GM12878 (cell line): ENCODE data around the gene FAM222A. TPM values are rescaled to one million over a fixed set of nuclear protein-coding genes. Genes with fewer than 3 reads are reported as not detected.

Experiments used
- ATAC-seq: fragments of 200-7000 bp; cut with Tn5 transposase; 3 replicates; pipeline ENCODE4 v1.9.1; 2020; ENCODE audit warnings: mild to moderate bottlenecking, moderate library complexity
- BruUV-seq: library from RNA; stranded (reverse); fragments of 400-500 nt; replicated peaks from 2 replicates; lab custom pipeline; 2021; lab: Mats Ljungman, UMichigan
- CTCF ChIA-PET: fragments of 300-600 bp; sonication (Branson Sonifier 250); formaldehyde crosslinking; extraction: SDS; loops from one replicate; lab custom pipeline; 2021; ENCODE audit warnings: inconsistent platforms; lab: Yijun Ruan, JAX
- POLR2A ChIA-PET: fragments of 350-600 bp; formaldehyde crosslinking; extraction: SDS; loops from one replicate; lab custom pipeline; 2021; ENCODE audit warnings: inconsistent platforms; lab: Charles Lee
- RAD21 ChIA-PET: fragments of 300-600 bp; sonication (Branson Sonifier 250); formaldehyde crosslinking; loops from one replicate; lab custom pipeline; 2023; ENCODE audit warnings: antibody characterized with exemption; ENCODE audit not compliant: unreplicated experiment; lab: Charles Lee
- SMC1A ChIA-PET: fragments of 300-600 bp; sonication (Branson Sonifier 250); formaldehyde crosslinking; loops from one replicate; lab custom pipeline; 2023; ENCODE audit not compliant: unreplicated experiment, uncharacterized antibody; lab: Charles Lee
- DNase-seq: peaks from one replicate; pipeline ENCODE4 v3.0.0-alpha.2; 2011; ENCODE audit warnings: low read depth, low spot score
- FAIRE-seq: peaks from 3 replicates; lab custom pipeline; 2011; peaks lifted over from hg19 to GRCh38; lab: Jason Lieb, UNC
- H2AFZ ChIP-seq: 2 replicates; pipeline ENCODE4 v1.6.0; 2011; ENCODE audit warnings: low read depth, low read length, control low read depth; ENCODE audit not compliant: control insufficient read depth
- H3K27ac ChIP-seq: 2 replicates; pipeline ENCODE4 v1.5.1; 2011; ENCODE audit warnings: control low read depth; ENCODE audit not compliant: control insufficient read depth, insufficient read depth
- H3K27me3 ChIP-seq, 2 experiments: replicated peaks in 1 of 2; 2 replicates each; pipeline versions ENCODE4 v1.6.0 to v1.6.1; 2011; ENCODE audit warnings: low read length in 1 of 2; ENCODE audit not compliant: control insufficient read depth in 2 of 2, insufficient read depth in 2 of 2
- H3K36me3 ChIP-seq, 2 experiments: 2 replicates each; pipeline ENCODE4 v1.5.1; 2011; ENCODE audit warnings: low read length in 1 of 2; ENCODE audit not compliant: control insufficient read depth in 2 of 2, insufficient read depth in 2 of 2
- H3K4me1 ChIP-seq: 2 replicates; pipeline ENCODE4 v1.6.1; 2011; ENCODE audit warnings: mild to moderate bottlenecking, low read length, moderate library complexity, mixed read lengths; ENCODE audit not compliant: control insufficient read depth, insufficient read depth
- H3K4me2 ChIP-seq: 2 replicates; pipeline ENCODE4 v1.6.0; 2011; ENCODE audit warnings: control low read depth; ENCODE audit not compliant: control insufficient read depth, insufficient read depth
- H3K4me3 ChIP-seq: fragments of 200-600 bp; sonication (generic); 2 replicates; pipeline ENCODE4 v1.5.1; 2016
- H3K79me2 ChIP-seq: 2 replicates; pipeline ENCODE4 v1.6.0; 2011; ENCODE audit warnings: low read length; ENCODE audit not compliant: control insufficient read depth, insufficient read depth
- H3K9ac ChIP-seq: 2 replicates; pipeline ENCODE4 v1.8.0; 2011; ENCODE audit warnings: low read length, control low read depth, mixed read lengths; ENCODE audit not compliant: control insufficient read depth, insufficient read depth
- H3K9me3 ChIP-seq: replicated peaks from 3 replicates; pipeline ENCODE4 v1.5.1; 2011; ENCODE audit warnings: mild to moderate bottlenecking, low read length; ENCODE audit not compliant: control insufficient read depth, insufficient read depth
- H4K20me1 ChIP-seq: 2 replicates; pipeline ENCODE4 v1.6.0; 2011; ENCODE audit not compliant: control insufficient read depth, insufficient read depth
- BACH1 ChIP-seq: fragments of 450-650 bp; IDR thresholded peaks from 2 replicates; pipeline ENCODE4 v1.6.1; 2017; ENCODE audit warnings: mild to moderate bottlenecking, borderline replicate concordance
- BRCA1 ChIP-seq: IDR thresholded peaks from 2 replicates; pipeline ENCODE4 v1.6.1; 2011; ENCODE audit warnings: low read depth, low read length, improper control_type of control experiment
- HDAC6 ChIP-seq: fragments of 200-600 bp; sonication (generic); IDR thresholded peaks from one replicate; pipeline ENCODE4 v1.8.0; 2017; ENCODE audit warnings: antibody characterized with exemption; ENCODE audit not compliant: unreplicated experiment
- HDGF ChIP-seq: fragments of 450-650 bp; IDR thresholded peaks from 2 replicates; pipeline ENCODE4 v1.6.1; 2016; ENCODE audit warnings: antibody characterized with exemption
- JUND ChIP-seq: IDR thresholded peaks from 2 replicates; pipeline ENCODE4 v1.6.1; 2012; ENCODE audit warnings: low read depth, mild to moderate bottlenecking, low read length, improper control_type of control experiment, moderate library complexity
- KAT2A ChIP-seq: conservative IDR thresholded peaks from 2 replicates; pipeline ENCODE4 v1.6.1; 2011; ENCODE audit warnings: low read depth, low read length; ENCODE audit not compliant: control insufficient read depth
- LARP7 ChIP-seq: fragments of 450-650 bp; IDR thresholded peaks from 2 replicates; pipeline ENCODE4 v1.6.1; 2017; ENCODE audit warnings: mild to moderate bottlenecking
- RUNX3 ChIP-seq: IDR thresholded peaks from 2 replicates; pipeline ENCODE4 v1.6.1; 2012; ENCODE audit warnings: low read length, inconsistent platforms
- TBL1XR1 ChIP-seq: IDR thresholded peaks from 2 replicates; pipeline ENCODE4 v1.6.1; 2012; ENCODE audit warnings: low read depth, low read length, improper control_type of control experiment
- ZSCAN29 ChIP-seq: fragments of 450-650 bp; IDR thresholded peaks from 2 replicates; pipeline ENCODE4 v1.6.1; 2017; ENCODE audit warnings: mild to moderate bottlenecking, moderate library complexity
- WGBS: methylation state at CpG from one replicate; pipeline ENCODE4 v1.1.6; 2016; ENCODE audit warnings: low lambda C conversion rate; ENCODE audit not compliant: insufficient replicate concordance, insufficient coverage; ENCODE audit errors: missing lambda C conversion rate; 5-methylcytosine and 5-hydroxymethylcytosine counted together
- in situ Hi-C: fragments of 300-500 bp; cut with MboI; formaldehyde crosslinking; loops from 9 replicates; pipeline ENCODE4 v1.14.3; 2018; ENCODE audit warnings: mixed read lengths
- intact Hi-C: fragments of 100-400 bp; cut with micrococcal nuclease; formaldehyde crosslinking; loops from one replicate; pipeline ENCODE4 v1.14.2; 2022; ENCODE audit not compliant: unreplicated experiment
- polyA plus RNA-seq, 11 experiments: library from polyadenylated mRNA; depleted of rRNA in 4 of 11; unstranded in 6 of 11; stranded (reverse) in 5 of 11; fragments of >200 nt; fragmentation: Nextera tagmentation in 4 of 11; fragmentation: Illumina TruSeq in 1 of 11; extraction: Ambion mirVana in 4 of 11; extraction: Trizol in 1 of 11; gene quantifications; 1 replicate in 1 of 11; 2 replicates in 10 of 11; pipeline versions ENCODE4 v1.2.1 to v1.2.3, GENCODE V29; 2011 to 2016; ENCODE audit warnings: inconsistent platforms in 2 of 11, missing spikeins in 2 of 11, low read depth in 1 of 11
- total RNA-seq, 4 experiments: library from RNA; depleted of rRNA in 3 of 4; stranded (reverse); fragments of >200 nt in 3 of 4; fragmentation: Illumina TruSeq in 1 of 4; extraction: Trizol in 1 of 4; gene quantifications; 2 replicates each; pipeline versions ENCODE4 v1.2.1 to v1.2.3, GENCODE V29; 2013 to 2021
- TF ChIP-seq, protein P1 (sequence below): IDR thresholded peaks from 2 replicates; pipeline ENCODE4 v1.6.1; 2012; ENCODE audit warnings: low read length, inconsistent platforms
- TF ChIP-seq, protein P2 (sequence below): fragments of 450-650 bp; formaldehyde crosslinking; IDR thresholded peaks from 2 replicates; pipeline ENCODE4 v1.5.0; 2022; ENCODE audit warnings: mild to moderate bottlenecking, missing genetic modification characterization
- TF ChIP-seq, protein P3 (sequence below): IDR thresholded peaks from 2 replicates; pipeline ENCODE4 v1.6.1; 2011; ENCODE audit warnings: low read depth, mild to moderate bottlenecking, low read length, moderate library complexity, borderline replicate concordance; ENCODE audit errors: extremely low read depth

The FAM222A gene
- total and polyA plus RNA-seq, 10 of the 15 experiments (the other 5 are each of a cell fraction or from before 2014, with no cell fraction given): 0.04 to 0.49 (median 0.14) TPM; not detected in 3

DNA sequence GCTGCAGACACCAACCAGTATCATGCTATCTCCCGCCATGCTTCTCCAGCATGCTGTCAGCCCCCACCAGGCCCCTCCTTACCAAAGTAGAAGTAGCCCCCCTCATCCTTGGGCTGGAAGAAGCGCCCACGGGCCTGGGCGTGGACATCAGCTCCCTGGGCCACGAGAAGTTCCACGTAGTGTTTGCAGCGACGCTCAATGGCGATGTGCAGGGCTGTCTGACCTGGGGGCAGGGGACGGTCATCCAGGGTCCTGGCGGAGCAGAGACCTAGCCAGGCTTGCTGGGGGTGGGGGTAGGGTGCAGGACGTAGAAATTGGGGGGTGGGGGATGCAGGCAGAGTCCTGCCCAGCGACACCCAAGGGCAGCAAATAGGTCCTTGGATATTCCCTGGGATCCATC is 86.9 kb downstream of the FAM222A start:
- FAIRE-seq (no peak), ATAC-seq (no peak), DNase-seq (no peak)
- intact Hi-C loops: no loop called here
- Histone ChIP-seq H3K79me2 (no peaks in the 10 kb centered on the region), H4K20me1 (no peaks in the 10 kb centered on the region; the same call in 1 of the 2 replicates), H3K9me3 (no peaks in the 10 kb centered on the region), H3K4me1 (no peaks in the 10 kb centered on the region), H2AFZ (no peak overlapping the region), H3K4me2 (no peak overlapping the region), H3K9ac (no peak overlapping the region), H3K27ac (no peak overlapping the region), H3K4me3 (no peak overlapping the region), H3K27me3 (no peaks in the 10 kb centered on the region), H3K36me3 (no peaks in the 10 kb centered on the region)
- ChIA-PET SMC1A (no interaction called here), RAD21 (no interaction called here), CTCF (interaction anchor here (0.6 kb wide), 1 partner anchor 71 kb away, joined by 3 read pairs; no protein-coding TSS in a partner anchor), POLR2A (no interaction called here)
- no TSS peak for BruUV-seq
- in situ Hi-C loops: loop anchor here (5.0 kb wide), 1 partner anchor 77 kb away; no protein-coding TSS in a partner anchor
- TF ChIP-seq BACH1: no peak
- WGBS: 40% methylated on average over 13 of the region's 13 CpGs

DNA sequence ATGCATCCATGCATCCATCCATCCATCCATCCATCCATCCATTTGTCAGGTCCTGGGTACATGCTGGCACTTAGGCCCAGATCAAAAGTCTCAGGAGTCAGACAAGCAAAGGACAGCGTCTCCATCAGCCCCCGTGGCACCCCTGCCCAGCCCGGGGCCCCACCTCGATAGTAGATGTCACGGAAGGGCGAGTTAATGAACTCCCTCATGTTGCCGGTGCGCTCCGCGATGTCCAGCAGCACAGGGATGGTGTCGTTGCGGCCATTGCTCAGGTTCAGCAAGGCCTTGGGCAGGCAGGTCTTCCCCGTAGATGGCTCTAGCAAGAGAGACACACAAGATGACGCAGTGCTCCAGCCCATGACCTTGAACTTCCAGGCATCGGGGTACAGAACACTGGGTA is 89.2 kb downstream of the FAM222A start:
- Histone ChIP-seq H3K4me3 (no peak overlapping the region), H3K4me2 (no peak overlapping the region), H2AFZ (no peak overlapping the region), H3K36me3 (no peaks in the 10 kb centered on the region), H3K9ac (no peak overlapping the region), H4K20me1 (no peaks in the 10 kb centered on the region), H3K4me1 (no peaks in the 10 kb centered on the region), H3K27ac (no peak overlapping the region), H3K79me2 (no peaks in the 10 kb centered on the region), H3K27me3 (no peaks in the 10 kb centered on the region), H3K9me3 (no peaks in the 10 kb centered on the region)
- intact Hi-C loops: no loop called here
- DNase-seq: no peak
- 47% methylated on average over 15 of the region's 15 CpGs for WGBS
- in situ Hi-C loops: loop anchor here (5.0 kb wide), 1 partner anchor 74 kb away; no protein-coding TSS in a partner anchor
- CTCF ChIA-PET: interaction anchor here (6.1 kb wide), 1 partner anchor 41 kb away, joined by 139 read pairs; no protein-coding TSS in a partner anchor
- RAD21 ChIA-PET: interaction anchor here (0.8 to 1.0 kb wide), 2 partner anchors 42 kb away, joined by 3 to 4 read pairs; no protein-coding TSS in a partner anchor
- SMC1A ChIA-PET: interaction anchor here (4.6 kb wide), 1 partner anchor 41 kb away, joined by 40 read pairs; no protein-coding TSS in a partner anchor
- FAIRE-seq: no peak
- POLR2A ChIA-PET: no interaction called here
- no TSS peak for BruUV-seq
- ATAC-seq: no peak
- TF ChIP-seq LARP7: no peak
- TF ChIP-seq TBL1XR1: no peak
- no peak for TF ChIP-seq KAT2A
- TF ChIP-seq, protein P1, sequence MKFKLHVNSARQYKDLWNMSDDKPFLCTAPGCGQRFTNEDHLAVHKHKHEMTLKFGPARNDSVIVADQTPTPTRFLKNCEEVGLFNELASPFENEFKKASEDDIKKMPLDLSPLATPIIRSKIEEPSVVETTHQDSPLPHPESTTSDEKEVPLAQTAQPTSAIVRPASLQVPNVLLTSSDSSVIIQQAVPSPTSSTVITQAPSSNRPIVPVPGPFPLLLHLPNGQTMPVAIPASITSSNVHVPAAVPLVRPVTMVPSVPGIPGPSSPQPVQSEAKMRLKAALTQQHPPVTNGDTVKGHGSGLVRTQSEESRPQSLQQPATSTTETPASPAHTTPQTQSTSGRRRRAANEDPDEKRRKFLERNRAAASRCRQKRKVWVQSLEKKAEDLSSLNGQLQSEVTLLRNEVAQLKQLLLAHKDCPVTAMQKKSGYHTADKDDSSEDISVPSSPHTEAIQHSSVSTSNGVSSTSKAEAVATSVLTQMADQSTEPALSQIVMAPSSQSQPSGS: no peak
- TF ChIP-seq JUND: no peak
- TF ChIP-seq, protein P2, sequence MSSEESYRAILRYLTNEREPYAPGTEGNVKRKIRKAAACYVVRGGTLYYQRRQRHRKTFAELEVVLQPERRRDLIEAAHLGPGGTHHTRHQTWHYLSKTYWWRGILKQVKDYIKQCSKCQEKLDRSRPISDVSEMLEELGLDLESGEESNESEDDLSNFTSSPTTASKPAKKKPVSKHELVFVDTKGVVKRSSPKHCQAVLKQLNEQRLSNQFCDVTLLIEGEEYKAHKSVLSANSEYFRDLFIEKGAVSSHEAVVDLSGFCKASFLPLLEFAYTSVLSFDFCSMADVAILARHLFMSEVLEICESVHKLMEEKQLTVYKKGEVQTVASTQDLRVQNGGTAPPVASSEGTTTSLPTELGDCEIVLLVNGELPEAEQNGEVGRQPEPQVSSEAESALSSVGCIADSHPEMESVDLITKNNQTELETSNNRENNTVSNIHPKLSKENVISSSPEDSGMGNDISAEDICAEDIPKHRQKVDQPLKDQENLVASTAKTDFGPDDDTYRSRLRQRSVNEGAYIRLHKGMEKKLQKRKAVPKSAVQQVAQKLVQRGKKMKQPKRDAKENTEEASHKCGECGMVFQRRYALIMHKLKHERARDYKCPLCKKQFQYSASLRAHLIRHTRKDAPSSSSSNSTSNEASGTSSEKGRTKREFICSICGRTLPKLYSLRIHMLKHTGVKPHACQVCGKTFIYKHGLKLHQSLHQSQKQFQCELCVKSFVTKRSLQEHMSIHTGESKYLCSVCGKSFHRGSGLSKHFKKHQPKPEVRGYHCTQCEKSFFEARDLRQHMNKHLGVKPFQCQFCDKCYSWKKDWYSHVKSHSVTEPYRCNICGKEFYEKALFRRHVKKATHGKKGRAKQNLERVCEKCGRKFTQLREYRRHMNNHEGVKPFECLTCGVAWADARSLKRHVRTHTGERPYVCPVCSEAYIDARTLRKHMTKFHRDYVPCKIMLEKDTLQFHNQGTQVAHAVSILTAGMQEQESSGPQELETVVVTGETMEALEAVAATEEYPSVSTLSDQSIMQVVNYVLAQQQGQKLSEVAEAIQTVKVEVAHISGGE (CRISPR knock-in tag): no peak
- TF ChIP-seq ZSCAN29: no peak
- no peak for TF ChIP-seq HDGF
- TF ChIP-seq RUNX3: no peak
- no peak for TF ChIP-seq HDAC6
- TF ChIP-seq, protein P3, sequence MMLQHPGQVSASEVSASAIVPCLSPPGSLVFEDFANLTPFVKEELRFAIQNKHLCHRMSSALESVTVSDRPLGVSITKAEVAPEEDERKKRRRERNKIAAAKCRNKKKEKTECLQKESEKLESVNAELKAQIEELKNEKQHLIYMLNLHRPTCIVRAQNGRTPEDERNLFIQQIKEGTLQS: no peak
- no peak for TF ChIP-seq BRCA1
